ENCODE results near the gene SERPINA4. TPM values are rescaled to one million over a fixed set of nuclear protein-coding genes. Genes with fewer than 3 reads are reported as not detected.

The SERPINA4 gene
- total RNA-seq, 1 experiment from 2014 or later, result not detected

GRCh38 chr14:94569381-94570001, 8.2 kb downstream of the SERPINA4 start:
- WGBS (ENCODE audit: extremely low coverage, insufficient read length, low lambda C conversion rate), result no CpG with 5 or more reads among the region's 20 CpGs
- no peak overlapping the region; the same call in 1 of the 2 replicates for H3K14ac ChIP-seq (ENCODE audit: insufficient read depth, low read length)

More at GRCh38 chr14:94569381-94570001, 8.2 kb downstream of the SERPINA4 start:
- no peak overlapping the region for H3K4me3 Mint-ChIP-seq
- Histone ChIP-seq H4K20me1 (ENCODE audit: control insufficient read depth, insufficient read depth, insufficient read length) (no peaks in the 10 kb centered on the region), H4K91ac (ENCODE audit: insufficient read length, low read depth, low read length) (no peak overlapping the region), H3K27ac (ENCODE audit: insufficient read length, low read depth, low read length) (no peak overlapping the region), H3K4ac (ENCODE audit: low read depth, low read length) (no peak overlapping the region), H3T11ph (ENCODE audit: low read length) (no peak overlapping the region), H2AK5ac (ENCODE audit: insufficient read length, low read length) (no peak overlapping the region), H3K79me2 (ENCODE audit: insufficient read depth, low read length) (no peaks in the 10 kb centered on the region), H3K27me3 (ENCODE audit: insufficient read depth, low read length) (no peaks in the 10 kb centered on the region), H2BK120ac (ENCODE audit: low read depth, low read length, poor library complexity, severe bottlenecking) (no peak overlapping the region), H4K8ac (replicated peaks; ENCODE audit: insufficient read length, low read depth, low read length) (no peak overlapping the region), H2AFZ (ENCODE audit: low read length) (no peak overlapping the region), H2BK5ac (ENCODE audit: insufficient read length, low read length) (no peak overlapping the region), H3K4me1 (ENCODE audit: insufficient read depth, low read length) (no peaks in the 10 kb centered on the region), H2BK15ac (ENCODE audit: low read depth, low read length) (no peak overlapping the region), H3K4me2 (ENCODE audit: insufficient read depth, insufficient read length, low read length) (no peak overlapping the region), H3K79me1 (ENCODE audit: insufficient read depth, low read depth, low read length, poor library complexity, severe bottlenecking) (no peaks in the 10 kb centered on the region), H3K9me3 (ENCODE audit: control insufficient read depth, low read depth, low read length) (no peaks in the 10 kb centered on the region), H2BK20ac (ENCODE audit: low read depth, low read length, poor library complexity, severe bottlenecking) (no peak overlapping the region), H3K56ac (ENCODE audit: insufficient read length, low read depth, low read length) (no peak overlapping the region), H3K18ac (ENCODE audit: insufficient read length, low read depth, low read length) (no peak overlapping the region), H3K9ac (ENCODE audit: extremely low read depth, insufficient read length, low read length) (no peak overlapping the region), H4K5ac (ENCODE audit: insufficient read length, low read depth, low read length) (no peak overlapping the region), H2BK12ac (ENCODE audit: insufficient read length, low read depth, low read length) (no peak overlapping the region), H3K23ac (ENCODE audit: insufficient read length, low read depth, low read length) (no peak overlapping the region), H3K23me2 (ENCODE audit: insufficient read length, low read depth, low read length, poor library complexity, severe bottlenecking) (no peaks in the 10 kb centered on the region)
- H3K36me3 Mint-ChIP-seq (ENCODE audit: insufficient read depth in 1 of 3, low read depth in 3 of 3), result no peaks in the 10 kb centered on the region
- no peak for DNase-seq
- H3K9me3 Mint-ChIP-seq, result no peaks in the 10 kb centered on the region
- TF ChIP-seq CTCF (conservative IDR thresholded peaks at IDR 0.05), result no peak
- no peak overlapping the region; a peak in 1 of 7 replicates for H3K27ac Mint-ChIP-seq
- peaks cover 13% of the 10 kb centered on the region for H3K27me3 Mint-ChIP-seq (ENCODE audit: low read depth)
- H3K4me1 Mint-ChIP-seq, result no peaks in the 10 kb centered on the region

Data from H9 (cell line).